CD4-positive, alpha-beta memory T cell (primary cell): ENCODE data around the gene KLHL18. TPM values are rescaled to one million over a fixed set of nuclear protein-coding genes. Genes with fewer than 3 reads are reported as not detected.
A peak's percentile ranks its signal among the peaks of the same experiment; 100 is the strongest.
"Not testable (repeated sequence)": the region's sequence is repeated elsewhere in the genome, so short reads cannot be mapped to it uniquely, and the experiment has no call there.

ENCODE experiments used
- CTCF ChIA-PET: fragments of 350-600 bp; sonication (Branson Sonifier 250); formaldehyde crosslinking; loops from one replicate; lab custom pipeline; 2021; ENCODE audit warnings: inconsistent platforms; ENCODE audit not compliant: partially characterized antibody; lab: Charles Lee
- POLR2A ChIA-PET: fragments of 350-600 bp; sonication (Branson Sonifier 250); formaldehyde crosslinking; loops from one replicate; lab custom pipeline; 2021; ENCODE audit not compliant: partially characterized antibody; lab: Charles Lee
- DNase-seq, 5 donors: peaks; one replicate each; pipeline versions ENCODE4 v3.0.0 to v3.0.0-alpha.2; 2020 to 2022; ENCODE audit warnings: mixed read lengths in 1 of 5
- H3K27ac ChIP-seq: one replicate; pipeline ENCODE4 v1.7.0; 2013; ENCODE audit warnings: low read depth, low read length
- H3K27me3 ChIP-seq: 2 replicates; pipeline ENCODE4 v1.7.0; 2013; ENCODE audit warnings: mild to moderate bottlenecking, low read length, moderate library complexity; ENCODE audit not compliant: insufficient read depth
- H3K36me3 ChIP-seq: 2 replicates; pipeline ENCODE4 v1.7.0; 2013; ENCODE audit warnings: mild to moderate bottlenecking, low read length, moderate library complexity; ENCODE audit not compliant: insufficient read depth
- H3K4me1 ChIP-seq: 2 replicates; pipeline ENCODE4 v1.7.0; 2013; ENCODE audit warnings: mild to moderate bottlenecking, low read length, moderate library complexity; ENCODE audit not compliant: insufficient read depth
- H3K4me3 ChIP-seq, 2 donors: one replicate each; pipeline ENCODE4 v1.7.0; 2013; ENCODE audit warnings: low read length in 2 of 2, mild to moderate bottlenecking in 1 of 2
- H3K9me3 ChIP-seq, 2 donors: one replicate each; pipeline ENCODE4 v1.7.0; 2013; ENCODE audit warnings: low read length in 2 of 2, control low read depth in 1 of 2; ENCODE audit not compliant: control insufficient read depth in 1 of 2
- H3K27ac Mint-ChIP-seq, 7 donors: one replicate each; pipeline ENCODE4 v1.8.0; 2020 to 2021; ENCODE audit warnings: mixed read lengths in 7 of 7, mild to moderate bottlenecking in 6 of 7, inconsistent platforms in 3 of 7, moderate library complexity in 3 of 7
- H3K27me3 Mint-ChIP-seq, 2 donors: one replicate each; pipeline ENCODE4 v1.8.0; 2020 to 2021; ENCODE audit warnings: mixed read lengths in 2 of 2
- H3K36me3 Mint-ChIP-seq, 2 donors: one replicate each; pipeline ENCODE4 v1.8.0; 2020 to 2021; ENCODE audit warnings: mixed read lengths in 2 of 2, inconsistent platforms in 1 of 2, mild to moderate bottlenecking in 1 of 2
- H3K4me1 Mint-ChIP-seq, 4 donors: one replicate each; pipeline ENCODE4 v1.8.0; 2020 to 2021; ENCODE audit warnings: mixed read lengths in 4 of 4, mild to moderate bottlenecking in 1 of 4
- H3K4me3 Mint-ChIP-seq, 8 donors: one replicate each; pipeline ENCODE4 v1.8.0; 2020 to 2021; ENCODE audit warnings: mixed read lengths in 8 of 8, mild to moderate bottlenecking in 7 of 8, moderate library complexity in 6 of 8, inconsistent platforms in 3 of 8
- H3K9me3 Mint-ChIP-seq, 8 donors: one replicate each; pipeline ENCODE4 v1.8.0; 2020 to 2021; ENCODE audit warnings: mixed read lengths in 8 of 8, mild to moderate bottlenecking in 5 of 8, inconsistent platforms in 3 of 8, moderate library complexity in 1 of 8
- intact Hi-C: fragments of 100-400 bp; cut with micrococcal nuclease; formaldehyde crosslinking; loops from one replicate; pipeline ENCODE4 v1.15.1; 2023
- polyA plus RNA-seq, 2 donors: library from polyadenylated mRNA; unstranded; fragments of 300-500 nt; fragmentation: Illumina TruSeq; gene quantifications; one replicate each; pipeline ENCODE4 v1.2.3, GENCODE V29; 2021
- total RNA-seq, 2 experiments: library from RNA; stranded (reverse); gene quantifications; one replicate each; pipeline ENCODE4 v1.2.3, GENCODE V29; 2021

KLHL18 gene
- total and polyA plus RNA-seq, 4 experiments from 2014 or later, result 17.0 to 26.7 (median 20.8) TPM

DNA sequence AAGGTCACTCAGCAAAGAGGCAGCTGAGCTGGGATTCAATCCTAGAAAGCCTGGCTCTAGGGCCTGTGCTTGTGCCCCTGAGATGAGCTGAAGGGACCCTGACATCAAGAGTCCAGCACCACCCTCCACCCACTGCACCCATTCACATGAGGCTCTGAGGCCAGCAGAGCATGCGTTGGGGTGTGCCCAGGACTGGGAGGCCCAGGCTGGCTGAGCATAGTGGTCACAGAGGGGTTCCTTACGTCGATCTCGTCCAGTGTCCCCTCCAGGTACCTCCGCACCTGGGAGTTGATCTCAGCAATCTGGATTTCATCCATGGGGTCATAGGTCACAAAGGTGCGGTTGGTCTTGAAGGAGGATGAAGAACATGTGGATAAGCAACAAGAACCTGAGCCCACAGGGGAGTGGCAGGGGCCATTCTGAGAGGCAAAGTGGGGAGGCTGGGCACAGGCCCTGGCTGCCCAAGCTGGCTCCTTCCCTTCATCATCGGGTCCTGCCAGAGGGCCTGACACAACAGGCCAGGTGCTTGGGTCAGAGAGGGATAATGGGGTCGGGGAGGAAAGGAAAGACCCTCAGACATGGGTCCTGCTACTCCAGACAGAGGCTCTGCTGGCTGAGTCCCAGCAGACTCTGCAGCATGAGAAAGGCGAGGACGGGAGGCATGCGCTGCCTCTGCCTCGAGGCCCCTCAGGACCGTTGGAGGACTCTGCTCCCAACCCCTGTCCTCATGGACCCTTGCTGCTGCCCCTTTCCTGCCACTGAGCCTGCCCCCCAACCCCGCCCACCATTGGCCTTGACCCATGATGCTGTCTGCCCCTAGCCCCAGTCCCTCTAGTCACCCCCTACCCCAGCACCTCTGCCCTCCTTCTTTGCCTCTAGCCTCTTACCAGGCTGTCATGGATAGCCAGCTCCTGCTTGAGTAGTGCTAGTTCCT, 35.3 kb upstream of the KLHL18 start:
- Mint-ChIP-seq H3K4me1 (no peaks in the 10 kb centered on the region), H3K9me3 (no peaks in the 10 kb centered on the region), H3K27me3 (no peaks in the 10 kb centered on the region), H3K36me3 (no peaks in the 10 kb centered on the region), H3K4me3 (no peak overlapping the region), H3K27ac (peak overlapping the region in 1 of 7 donors; percentile 8)
- Histone ChIP-seq H3K27me3 (no peaks in the 10 kb centered on the region), H3K9me3 (no peaks in the 10 kb centered on the region), H3K4me1 (no peaks in the 10 kb centered on the region), H3K4me3 (no peak overlapping the region), H3K27ac (no peak overlapping the region), H3K36me3 (no peaks in the 10 kb centered on the region)
- DNase-seq, result no peak
- ChIA-PET POLR2A (no interaction called here), CTCF (no interaction called here)
- intact Hi-C loops, result no loop called here

DNA sequence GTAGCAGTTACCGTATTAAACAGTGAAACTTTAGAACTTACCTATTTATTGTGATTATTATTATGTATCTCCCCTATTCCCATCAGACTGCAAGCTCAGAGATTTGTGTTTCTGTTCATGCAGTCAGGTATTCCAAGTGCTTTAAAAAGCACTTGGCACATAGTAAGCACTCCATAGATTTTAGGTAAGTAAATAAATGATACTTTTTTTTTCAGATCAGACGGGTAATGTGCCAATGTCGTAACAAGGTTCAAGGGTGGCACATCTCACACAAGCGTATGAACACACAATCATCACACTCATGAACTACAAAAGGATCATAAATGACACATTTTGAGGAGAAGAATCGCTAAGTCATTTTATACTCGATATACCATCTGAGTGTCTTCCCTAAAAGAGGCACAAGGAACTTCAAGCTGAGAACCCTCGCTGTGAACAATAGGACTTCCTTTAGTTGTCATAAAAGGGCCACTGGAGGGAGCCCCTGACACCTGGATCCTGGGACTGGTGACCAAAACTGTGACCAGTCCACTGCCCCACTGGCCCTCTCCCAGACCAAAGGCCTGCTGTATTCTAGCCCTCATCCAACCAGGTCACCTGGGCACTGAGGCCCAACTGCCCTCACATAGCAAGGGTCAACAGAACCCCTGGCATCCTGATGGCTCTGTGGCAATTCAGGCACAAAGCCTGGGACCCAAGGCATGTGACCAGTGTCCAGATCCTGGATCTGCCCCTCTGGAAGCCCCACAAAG, 32.3 kb upstream of the KLHL18 start:
- intact Hi-C loops, result no loop called here
- CTCF ChIA-PET, result interaction anchor here (1.7 kb wide), 1 partner anchor 73 kb away, joined by 3 read pairs; no protein-coding TSS in a partner anchor
- H3K4me3 Mint-ChIP-seq, result no peak overlapping the region

GRCh38 chr3:47251085-47251484, 31.7 kb upstream of the KLHL18 start:
- CTCF ChIA-PET, result not testable (repeated sequence)

More for the DNA sequence above, 32.3 kb upstream of the KLHL18 start:
- H3K4me1 Mint-ChIP-seq, result no peaks in the 10 kb centered on the region
- no peak overlapping the region for H3K27ac ChIP-seq
- no peak for DNase-seq
- H3K4me3 ChIP-seq, result no peak overlapping the region
- no peaks in the 10 kb centered on the region for H3K36me3 ChIP-seq
- H3K27me3 ChIP-seq, result no peaks in the 10 kb centered on the region
- H3K27me3 Mint-ChIP-seq, result no peaks in the 10 kb centered on the region
- H3K4me1 ChIP-seq, result no peaks in the 10 kb centered on the region
- H3K36me3 Mint-ChIP-seq, result no peaks in the 10 kb centered on the region
- POLR2A ChIA-PET, result no interaction called here
- no peaks in the 10 kb centered on the region for H3K9me3 ChIP-seq
- H3K9me3 Mint-ChIP-seq, result no peaks in the 10 kb centered on the region
- no peak overlapping the region for H3K27ac Mint-ChIP-seq

DNA sequence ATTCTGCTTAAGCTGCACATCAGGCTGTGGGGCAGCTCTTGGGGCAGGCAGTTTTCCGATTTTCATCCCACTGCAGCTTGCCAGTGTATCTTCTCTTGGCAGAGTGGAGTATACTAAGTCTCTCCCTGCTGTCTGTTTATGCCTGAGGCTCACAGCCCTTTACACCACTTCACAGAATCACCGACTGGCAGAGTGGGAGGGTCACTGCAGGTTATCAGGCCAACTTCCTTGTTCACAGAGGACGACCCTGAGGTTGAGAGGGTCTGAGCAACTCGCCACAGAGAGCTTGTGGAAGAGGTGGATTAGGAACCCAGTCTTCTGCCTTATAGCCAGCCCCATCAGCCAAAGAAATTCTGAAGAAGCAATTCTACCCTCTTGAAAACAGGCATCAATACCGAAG, 31.1 kb upstream of the KLHL18 start:
- intact Hi-C loops, result no loop called here
- DNase-seq, result no peak
- no peak overlapping the region for H3K4me3 ChIP-seq
- CTCF ChIA-PET, result no interaction called here
- Mint-ChIP-seq H3K27me3 (no peaks in the 10 kb centered on the region), H3K27ac (no peak overlapping the region), H3K4me1 (no peaks in the 10 kb centered on the region), H3K36me3 (no peaks in the 10 kb centered on the region), H3K9me3 (no peaks in the 10 kb centered on the region), H3K4me3 (no peak overlapping the region)
- no peaks in the 10 kb centered on the region for H3K36me3 ChIP-seq
- H3K4me1 ChIP-seq, result no peaks in the 10 kb centered on the region
- POLR2A ChIA-PET, result no interaction called here
- H3K9me3 ChIP-seq, result no peaks in the 10 kb centered on the region
- H3K27me3 ChIP-seq, result no peaks in the 10 kb centered on the region
- H3K27ac ChIP-seq, result no peak overlapping the region

More at GRCh38 chr3:47251085-47251484, 31.7 kb upstream of the KLHL18 start:
- H3K27ac Mint-ChIP-seq, H3K27me3 Mint-ChIP-seq, H3K4me3 ChIP-seq, H3K4me1 ChIP-seq, H3K4me1 Mint-ChIP-seq, intact Hi-C loops, H3K27me3 ChIP-seq, H3K36me3 Mint-ChIP-seq, H3K9me3 ChIP-seq, H3K27ac ChIP-seq, POLR2A ChIA-PET, H3K9me3 Mint-ChIP-seq, H3K36me3 ChIP-seq, DNase-seq, H3K4me3 Mint-ChIP-seq: not testable (repeated sequence)

GRCh38 chr3:47256331-47256730, 26.4 kb upstream of the KLHL18 start:
- POLR2A ChIA-PET, result not testable (repeated sequence)

DNA sequence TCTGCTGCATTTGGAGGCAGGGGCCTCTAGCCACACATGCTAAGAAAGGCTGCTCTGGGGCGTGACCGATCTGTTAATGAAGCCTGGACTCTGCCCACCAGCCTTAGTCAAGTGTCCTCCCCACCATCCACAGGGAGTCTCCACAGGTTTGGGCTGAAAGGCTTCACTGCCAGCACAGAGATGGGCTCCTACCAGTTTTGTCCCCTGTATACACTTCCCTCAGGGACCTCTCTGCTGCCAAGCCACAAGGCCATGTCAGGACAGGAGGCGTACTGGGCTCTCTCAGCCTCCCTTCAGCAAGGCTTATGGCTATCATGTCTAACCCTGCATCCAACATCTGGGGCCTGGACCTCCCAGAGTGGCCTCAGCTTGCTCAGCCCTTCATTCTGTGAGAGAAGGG, 23.6 kb upstream of the KLHL18 start:
- no peaks in the 10 kb centered on the region for H3K9me3 Mint-ChIP-seq
- no peaks in the 10 kb centered on the region for H3K4me1 ChIP-seq
- H3K9me3 ChIP-seq, result no peaks in the 10 kb centered on the region
- no peaks in the 10 kb centered on the region for H3K4me1 Mint-ChIP-seq
- H3K27me3 Mint-ChIP-seq, result no peaks in the 10 kb centered on the region
- no peak overlapping the region for H3K27ac ChIP-seq
- ChIA-PET CTCF (no interaction called here), POLR2A (no interaction called here)
- no peak overlapping the region for H3K4me3 Mint-ChIP-seq
- no peaks in the 10 kb centered on the region for H3K36me3 Mint-ChIP-seq
- DNase-seq, result no peak
- H3K27ac Mint-ChIP-seq, result no peak overlapping the region
- intact Hi-C loops, result no loop called here
- H3K4me3 ChIP-seq, result no peak overlapping the region
- no peaks in the 10 kb centered on the region for H3K36me3 ChIP-seq
- H3K27me3 ChIP-seq, result no peaks in the 10 kb centered on the region

More at GRCh38 chr3:47256331-47256730, 26.4 kb upstream of the KLHL18 start:
- H3K27ac ChIP-seq, H3K4me1 Mint-ChIP-seq, H3K9me3 Mint-ChIP-seq, CTCF ChIA-PET, DNase-seq, H3K4me1 ChIP-seq, H3K27ac Mint-ChIP-seq, H3K36me3 ChIP-seq, H3K27me3 Mint-ChIP-seq, intact Hi-C loops, H3K36me3 Mint-ChIP-seq, H3K9me3 ChIP-seq, H3K4me3 Mint-ChIP-seq, H3K27me3 ChIP-seq, H3K4me3 ChIP-seq: not testable (repeated sequence)

DNA sequence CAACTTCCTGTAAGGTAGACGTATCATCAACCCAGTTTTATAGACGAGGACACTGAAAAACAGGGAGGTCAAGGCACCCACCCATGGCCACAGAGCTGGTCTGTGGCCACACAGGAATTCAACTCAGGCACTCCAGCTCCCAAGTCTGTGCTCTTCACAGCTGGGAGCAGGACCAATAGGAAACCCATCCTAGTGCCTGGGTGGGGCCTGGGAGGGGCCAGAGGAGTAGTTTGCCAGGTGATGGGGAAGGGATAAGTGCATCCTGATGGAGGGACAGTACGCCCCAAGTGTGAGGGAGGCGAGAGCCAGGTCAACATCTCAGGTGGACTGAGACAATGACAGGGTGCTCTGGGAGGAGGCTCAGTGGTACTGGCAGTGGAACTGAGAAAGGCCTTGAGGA, 22.1 kb upstream of the KLHL18 start:
- intact Hi-C loops, result no loop called here
- DNase-seq, result no peak
- no peak overlapping the region for H3K4me3 ChIP-seq
- H3K4me1 ChIP-seq, result no peaks in the 10 kb centered on the region
- Mint-ChIP-seq H3K36me3 (no peaks in the 10 kb centered on the region), H3K27me3 (no peaks in the 10 kb centered on the region), H3K27ac (no peak overlapping the region), H3K4me1 (no peaks in the 10 kb centered on the region), H3K4me3 (no peak overlapping the region), H3K9me3 (no peaks in the 10 kb centered on the region)
- H3K27me3 ChIP-seq, result no peaks in the 10 kb centered on the region
- POLR2A ChIA-PET, result no interaction called here
- no peaks in the 10 kb centered on the region for H3K9me3 ChIP-seq
- no peak overlapping the region for H3K27ac ChIP-seq
- CTCF ChIA-PET, result no interaction called here
- H3K36me3 ChIP-seq, result no peaks in the 10 kb centered on the region
